CD4-positive, alpha-beta T cell treated with Interleukin-2 at 100 ng/mL for 4 hours (primary cell): ENCODE measurements around the gene BHLHE40.
A peak's percentile ranks its signal among the peaks of the same experiment; 100 is the strongest.

Source experiments
- DNase-seq: peaks from one replicate; pipeline ENCODE4 v3.0.0-alpha.2; 2020; ENCODE audit warnings: low spot score

The BHLHE40 gene

DNA sequence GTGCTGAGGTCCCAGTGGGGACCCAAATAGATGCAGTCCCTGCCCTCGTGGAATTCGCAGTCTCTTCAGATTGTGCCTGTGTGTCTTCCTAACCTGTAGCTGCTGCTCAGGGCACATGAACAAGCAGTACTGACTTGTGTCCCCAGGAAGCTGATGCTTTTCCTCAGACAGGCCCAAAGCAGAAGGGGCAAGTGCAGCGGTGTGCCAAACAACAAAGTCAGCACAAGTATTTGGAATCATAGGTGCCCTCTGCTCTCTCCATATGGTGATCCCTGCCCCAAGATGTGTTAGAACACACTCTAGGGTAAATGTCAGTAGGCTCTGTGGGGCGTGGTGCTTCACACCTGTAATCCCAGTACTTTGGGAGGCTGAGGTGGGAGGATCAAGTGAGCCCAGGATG, 21.9 kb downstream of the BHLHE40 start:
- no peak for DNase-seq

DNA sequence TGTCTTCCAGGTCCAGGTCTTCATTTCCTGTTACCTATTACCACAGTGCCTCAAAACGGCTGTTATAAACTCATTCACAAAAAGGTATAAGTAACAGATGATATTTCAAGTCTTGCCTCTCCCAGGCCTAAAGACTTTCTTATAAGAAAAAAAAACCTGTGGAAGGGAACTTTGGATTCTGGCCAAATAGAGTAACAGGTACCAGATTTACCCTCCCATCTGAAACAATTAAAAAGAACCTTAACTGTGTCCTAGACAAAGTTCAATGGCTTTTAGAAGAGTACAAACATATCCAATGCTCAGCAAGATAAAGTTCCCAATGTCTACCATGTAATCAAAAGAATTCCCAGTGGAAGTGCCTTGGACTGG, 22.6 kb downstream of the BHLHE40 start:
- no peak for DNase-seq

DNA sequence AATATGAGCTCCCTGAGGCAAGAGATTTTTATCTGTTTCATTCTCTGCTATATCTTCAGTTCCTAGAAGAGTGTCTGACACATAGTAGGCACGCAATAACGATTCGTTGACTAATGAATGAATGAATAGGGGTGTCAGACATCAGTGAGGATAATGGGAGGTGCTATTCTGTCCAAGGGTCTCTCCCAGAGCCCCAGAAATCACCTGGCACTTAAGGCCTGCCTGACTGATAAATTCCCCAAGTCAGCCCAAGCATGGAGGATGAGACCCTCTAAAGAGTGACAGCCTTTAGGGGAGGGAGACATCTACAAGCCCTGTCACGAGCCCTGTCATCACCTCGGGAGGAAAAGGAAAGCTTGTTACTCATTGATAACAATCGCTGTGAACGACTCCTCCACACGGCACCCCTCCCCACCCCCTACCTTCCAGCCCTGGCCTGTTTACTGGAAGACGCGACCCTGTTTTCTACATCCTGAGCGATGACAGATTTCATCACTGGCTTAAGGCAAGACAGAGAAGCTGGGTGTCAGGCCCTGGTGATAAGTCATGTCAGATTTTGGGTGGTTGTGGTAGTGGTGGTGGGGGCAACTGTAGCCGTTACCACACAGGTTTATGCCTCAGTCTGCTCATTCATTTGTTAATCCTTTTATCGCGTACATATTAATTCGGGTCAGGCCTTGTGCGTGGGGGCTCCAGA, 23.1 kb downstream of the BHLHE40 start:
- peak; percentile 86 for DNase-seq

DNA sequence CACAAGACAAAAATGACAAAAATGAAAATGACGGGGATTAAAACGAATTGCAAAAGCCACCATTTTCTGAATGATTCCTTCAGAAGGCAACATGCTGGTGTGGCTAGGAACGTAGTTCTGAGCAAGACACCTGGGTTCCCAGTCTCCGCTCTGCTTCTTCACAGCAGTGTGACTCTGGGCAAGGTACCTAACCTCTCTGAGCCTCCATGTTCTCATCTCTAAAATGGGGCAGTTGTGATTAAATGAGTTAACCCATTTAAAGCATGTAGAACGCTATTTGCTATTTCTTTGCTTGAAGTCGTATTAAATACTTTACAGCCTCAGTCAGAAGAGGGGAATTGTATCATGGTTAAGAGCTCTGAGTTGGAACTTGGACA, 23.6 kb downstream of the BHLHE40 start:
- DNase-seq: no peak

DNA sequence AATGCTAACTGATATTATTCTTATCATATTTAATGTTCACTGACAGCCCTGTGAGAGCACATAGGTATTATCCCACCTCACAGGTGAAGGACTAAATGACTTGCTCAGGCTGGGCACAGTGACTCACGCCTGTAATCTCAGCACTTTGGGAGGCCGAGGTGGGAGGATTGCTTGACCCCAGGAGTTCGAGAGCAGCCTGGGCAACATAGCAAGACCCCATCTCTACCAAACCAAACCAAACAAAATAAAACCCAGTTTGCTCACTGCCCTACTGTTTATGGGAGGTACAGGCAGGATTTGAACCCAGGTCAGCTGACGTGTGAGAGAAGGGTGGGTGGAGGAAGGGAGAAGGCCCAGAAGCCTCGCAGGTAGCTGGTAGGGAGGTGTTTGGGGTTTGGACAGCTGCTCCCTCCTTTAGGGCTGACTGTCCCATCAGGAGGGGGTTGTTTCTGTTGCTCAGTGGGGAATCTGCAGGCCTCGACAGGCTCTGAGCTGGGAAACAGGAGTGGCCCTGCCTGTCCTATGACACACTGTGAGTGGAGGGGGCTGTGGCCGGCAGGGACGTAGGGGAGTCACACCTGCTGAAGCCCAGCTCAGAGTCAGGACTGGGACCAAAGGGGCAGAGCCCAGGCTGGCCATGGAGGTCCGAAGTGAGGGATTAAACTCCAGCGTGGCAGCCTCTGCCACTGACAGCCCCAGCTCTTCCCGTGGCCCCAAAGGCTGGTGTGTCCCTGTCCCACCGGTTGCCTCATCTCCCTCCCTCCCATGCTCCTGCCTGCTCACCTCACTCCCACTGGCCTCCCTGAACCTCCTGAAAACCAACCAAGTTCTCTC, 25.3 kb downstream of the BHLHE40 start:
- no peak for DNase-seq

DNA sequence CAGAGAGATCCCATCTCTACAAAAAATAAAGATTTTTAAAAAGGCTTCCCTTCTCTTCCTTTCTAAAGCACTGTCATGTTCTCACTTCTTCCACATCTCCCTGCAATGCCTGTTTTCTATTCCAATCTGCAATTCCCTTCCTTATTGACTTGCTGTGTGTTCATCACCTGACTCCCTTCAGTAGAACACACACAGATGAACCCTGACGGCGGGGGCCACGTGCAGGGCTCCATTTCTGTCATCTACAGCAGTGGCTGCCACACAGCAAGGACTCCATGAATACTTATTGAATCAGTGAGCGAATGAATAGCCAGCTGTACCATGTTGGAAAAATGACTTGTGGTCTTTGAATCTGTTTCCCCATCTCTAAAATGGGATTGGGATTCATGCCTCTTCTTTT, 26.1 kb downstream of the BHLHE40 start:
- DNase-seq: no peak

DNA sequence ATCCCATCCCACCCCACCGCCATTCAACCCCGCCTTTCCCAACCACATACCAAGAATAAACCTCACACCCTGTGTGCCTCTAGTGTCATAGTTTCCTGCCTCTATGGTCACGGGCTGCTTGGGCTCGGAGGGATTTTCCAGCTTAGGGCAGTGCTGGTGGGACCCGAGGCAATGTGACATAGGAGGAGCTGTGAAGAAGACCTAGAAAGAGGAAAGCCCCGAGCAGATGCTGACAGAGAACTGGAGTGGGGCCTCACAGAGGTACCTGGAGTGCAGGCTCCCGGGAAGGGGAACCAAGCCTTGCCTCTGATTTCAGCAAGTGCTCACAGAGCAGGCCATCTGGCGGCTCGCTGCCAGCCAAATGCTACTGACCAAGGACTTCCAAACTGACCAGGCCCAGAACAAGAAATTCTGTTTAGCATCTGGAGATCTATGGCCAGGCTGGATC, 27.5 kb downstream of the BHLHE40 start:
- DNase-seq: peak; percentile 81

DNA sequence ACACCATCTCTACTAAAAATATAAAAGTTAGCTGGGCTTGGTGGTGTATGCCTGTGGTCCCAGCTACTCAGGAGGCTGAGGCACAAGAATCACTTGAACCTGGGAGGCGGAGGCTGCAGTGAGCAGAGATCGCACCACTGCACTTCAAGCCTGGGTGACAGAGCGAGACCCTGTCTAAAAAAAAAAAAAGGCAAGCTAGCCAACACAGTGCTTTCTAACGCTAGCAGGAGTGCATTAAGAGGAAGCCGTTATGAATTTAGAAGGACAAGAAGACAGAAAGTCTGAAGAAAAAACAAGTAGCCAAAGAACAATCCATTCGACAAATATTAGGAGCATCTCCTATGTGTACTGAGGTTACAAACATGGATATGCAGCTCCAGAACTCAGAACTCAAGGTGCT, 28.6 kb downstream of the BHLHE40 start:
- no peak for DNase-seq

DNA sequence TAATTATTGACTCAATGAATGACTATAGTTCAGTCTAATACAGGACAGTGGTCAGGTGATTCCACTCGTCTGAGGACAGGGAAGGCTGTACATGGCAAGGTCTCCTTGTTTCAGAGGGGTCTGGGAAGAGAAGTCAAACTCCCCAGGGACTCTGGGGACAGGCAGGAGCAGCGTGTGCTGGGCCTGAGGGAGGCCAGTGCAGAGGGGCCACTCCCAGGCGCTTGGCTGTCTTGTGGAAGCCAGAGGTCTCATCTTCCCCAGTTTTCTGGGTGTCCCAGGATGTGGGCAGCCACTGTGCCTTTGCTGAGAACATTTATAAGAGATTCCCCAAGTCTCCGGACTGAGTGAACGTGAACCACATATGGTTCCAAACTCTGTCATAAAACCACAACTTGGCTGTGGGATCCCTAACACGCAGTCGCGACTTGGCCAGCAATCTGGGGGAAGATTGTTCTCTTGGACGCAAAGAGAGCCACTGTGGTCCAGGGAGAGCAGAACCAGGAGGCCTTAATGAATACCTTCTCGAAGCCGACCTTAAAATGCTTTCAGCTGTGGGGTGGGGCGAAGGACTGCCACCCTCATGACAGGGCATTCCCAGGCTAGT, 30.4 kb downstream of the BHLHE40 start:
- no peak for DNase-seq

DNA sequence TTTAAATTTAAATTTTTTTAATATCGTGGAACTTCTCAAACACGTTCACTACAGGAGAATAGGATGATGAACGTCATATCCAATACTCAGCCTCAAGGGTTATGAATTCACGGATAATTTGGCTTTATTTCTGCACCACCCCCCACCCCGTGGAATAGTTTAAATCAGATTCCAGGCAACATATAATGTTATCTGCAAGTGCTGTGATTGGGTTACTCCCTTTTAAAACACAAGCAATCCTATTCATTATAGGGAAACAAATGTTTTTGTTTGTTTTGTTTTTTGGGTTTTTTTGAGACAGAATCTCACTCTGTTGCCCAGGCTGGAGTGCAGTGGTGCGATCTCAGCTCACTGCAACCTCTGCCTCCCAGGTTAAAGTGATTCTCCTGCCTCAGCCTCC, 30.9 kb downstream of the BHLHE40 start:
- DNase-seq: no peak

DNA sequence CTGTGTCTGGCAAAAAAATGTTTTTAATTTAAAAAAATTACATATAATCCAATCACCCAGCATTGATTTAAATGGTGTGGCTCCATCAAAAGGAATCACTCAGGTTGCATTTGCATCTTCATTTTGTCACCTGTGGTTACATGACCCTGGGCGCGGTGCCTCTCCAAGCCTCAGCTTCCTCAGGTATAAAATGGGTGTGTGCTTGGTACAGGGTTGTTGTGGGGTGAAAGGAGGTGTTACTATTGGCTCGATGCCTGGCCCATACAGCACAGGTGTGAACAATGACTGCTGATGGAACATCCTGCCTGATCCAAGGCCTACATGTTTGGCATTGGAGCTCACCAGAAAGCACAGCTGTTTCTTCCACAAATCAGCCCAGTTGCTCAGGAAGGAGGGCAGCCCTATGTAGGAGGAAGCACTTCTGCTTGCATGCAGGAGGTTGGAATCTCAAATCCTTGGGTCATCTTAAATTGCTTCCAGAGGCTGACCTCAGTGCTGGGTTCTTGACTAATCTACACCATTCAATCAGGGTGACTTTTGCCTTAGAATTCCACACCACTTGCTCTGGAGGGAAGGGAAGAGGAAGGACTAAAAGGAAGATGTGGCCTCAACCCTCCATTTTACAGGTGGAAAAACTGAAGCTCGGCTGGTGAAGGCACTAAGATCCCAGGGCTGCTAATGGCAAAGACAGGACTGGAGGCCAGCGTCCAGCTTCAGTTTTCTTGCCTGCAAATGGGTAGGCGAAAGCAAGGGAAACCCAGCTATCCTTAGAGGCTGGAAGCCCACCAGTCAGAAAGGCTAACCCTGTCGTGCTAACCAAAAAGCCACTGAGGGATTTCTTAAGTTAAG, 31.7 kb downstream of the BHLHE40 start:
- peak; percentile 51 for DNase-seq

DNA sequence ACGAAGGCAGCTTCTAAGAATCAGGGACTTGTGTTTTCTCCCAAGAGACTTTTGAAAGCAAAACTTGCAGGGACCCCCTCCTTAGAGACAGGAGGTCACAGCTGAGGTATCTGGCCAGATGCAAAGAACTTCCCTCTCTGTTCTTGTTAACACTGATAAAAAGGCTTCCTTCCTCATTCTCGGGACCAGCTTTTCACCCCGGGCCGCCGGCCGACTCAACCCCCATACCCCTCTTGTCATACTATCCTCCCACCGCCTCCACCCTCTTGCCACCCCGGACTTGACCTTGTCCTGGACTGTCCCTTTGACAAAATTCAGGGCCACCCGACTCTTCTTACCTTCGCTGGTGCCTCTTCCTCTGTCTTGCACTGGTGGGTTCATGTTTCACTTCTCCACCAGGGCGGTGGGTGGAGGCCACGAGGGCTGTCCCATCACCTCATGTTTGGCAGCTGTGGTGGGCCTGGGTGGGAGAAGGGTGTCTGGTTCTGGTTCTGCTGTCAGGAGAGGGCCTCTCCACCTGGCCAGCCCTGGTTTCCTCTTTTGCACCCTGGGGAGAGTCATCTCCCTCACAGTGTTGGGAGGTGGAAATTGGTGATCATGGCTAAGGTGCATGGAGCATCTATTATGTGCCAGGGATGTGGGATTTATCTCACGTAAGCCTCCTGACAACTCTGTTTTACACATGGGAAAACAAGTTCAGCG, 32.5 kb downstream of the BHLHE40 start:
- DNase-seq: peak; percentile 46

DNA sequence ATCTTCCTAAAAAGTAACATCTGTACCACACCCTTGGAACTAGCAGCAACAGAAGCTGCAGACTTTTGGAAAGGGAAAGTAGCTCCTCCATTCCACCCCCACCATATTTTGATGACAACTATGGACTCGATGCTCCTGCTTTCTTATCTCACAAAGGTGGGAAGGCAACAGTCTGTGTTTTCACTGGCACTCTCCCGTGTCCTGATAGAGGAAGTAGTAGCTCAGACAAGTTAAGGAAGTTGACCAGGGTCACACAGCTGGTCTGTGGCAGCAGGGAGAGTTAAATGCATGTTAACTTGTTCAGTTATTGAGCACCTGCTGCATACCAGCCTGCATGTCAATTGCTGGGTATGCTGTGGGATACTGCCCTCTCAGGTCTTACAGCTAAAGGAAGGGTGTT, 33.1 kb downstream of the BHLHE40 start:
- no peak for DNase-seq

DNA sequence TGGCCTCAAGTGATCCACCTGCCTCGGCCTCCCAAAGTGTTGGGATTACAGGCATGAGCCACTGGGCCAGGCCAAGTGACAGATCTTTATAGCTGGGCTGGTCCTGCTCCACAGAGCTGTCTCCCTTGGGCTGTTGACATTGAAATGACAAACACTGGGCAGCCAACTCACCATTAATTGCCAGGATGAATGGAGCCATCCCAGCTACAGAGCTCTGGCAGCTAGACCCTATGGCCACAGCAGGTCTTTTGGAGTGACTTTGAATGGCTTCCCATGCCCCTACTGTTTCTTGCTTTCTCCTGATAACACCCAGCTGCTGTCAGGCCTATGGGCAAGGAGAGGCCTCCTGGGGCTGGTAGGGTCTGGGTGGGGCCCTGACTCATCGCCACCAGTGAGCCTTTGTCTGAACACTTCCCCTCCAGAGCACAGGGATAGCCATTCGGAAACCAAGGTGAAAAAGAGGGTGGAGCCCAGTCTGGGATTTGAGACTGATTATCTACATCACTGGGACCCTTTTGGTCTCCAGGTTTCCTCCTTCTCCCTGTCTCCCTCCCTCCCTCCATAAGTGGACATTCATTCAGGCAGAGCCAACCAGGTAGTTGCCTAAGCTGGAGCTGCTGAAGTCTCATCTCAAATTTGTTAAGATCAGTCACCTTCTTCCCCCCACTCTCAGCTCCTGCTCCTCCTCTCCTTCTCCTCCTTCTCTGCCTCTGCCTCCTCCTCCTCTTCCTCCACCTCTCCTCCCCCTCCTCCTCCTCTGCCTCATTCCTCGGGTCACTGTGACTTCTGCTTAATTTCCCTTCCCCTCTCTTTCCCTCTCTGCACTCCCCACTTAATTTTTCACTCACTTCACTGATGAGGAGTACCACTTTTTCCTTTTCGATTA, 34.0 kb downstream of the BHLHE40 start:
- no peak for DNase-seq

DNA sequence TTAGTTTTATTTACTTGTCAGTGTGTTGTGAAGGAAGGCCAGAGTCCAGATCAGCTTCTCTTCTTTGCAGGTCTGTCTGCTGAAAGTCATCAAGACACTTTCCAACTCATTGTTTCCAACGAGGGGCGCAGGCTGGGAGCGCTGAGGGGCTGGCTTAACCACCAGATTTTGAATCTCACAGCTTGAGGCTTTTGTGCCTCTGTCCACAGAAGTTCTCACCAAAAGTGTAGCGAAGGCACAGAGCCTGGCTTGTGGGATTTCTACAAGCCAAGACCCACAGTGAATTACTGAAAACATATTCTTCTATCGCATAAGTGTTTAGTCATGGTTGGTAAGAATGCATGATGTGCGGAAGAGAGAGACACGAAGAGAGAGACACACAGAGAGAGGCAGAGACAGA, 35.2 kb downstream of the BHLHE40 start:
- DNase-seq: no peak

DNA sequence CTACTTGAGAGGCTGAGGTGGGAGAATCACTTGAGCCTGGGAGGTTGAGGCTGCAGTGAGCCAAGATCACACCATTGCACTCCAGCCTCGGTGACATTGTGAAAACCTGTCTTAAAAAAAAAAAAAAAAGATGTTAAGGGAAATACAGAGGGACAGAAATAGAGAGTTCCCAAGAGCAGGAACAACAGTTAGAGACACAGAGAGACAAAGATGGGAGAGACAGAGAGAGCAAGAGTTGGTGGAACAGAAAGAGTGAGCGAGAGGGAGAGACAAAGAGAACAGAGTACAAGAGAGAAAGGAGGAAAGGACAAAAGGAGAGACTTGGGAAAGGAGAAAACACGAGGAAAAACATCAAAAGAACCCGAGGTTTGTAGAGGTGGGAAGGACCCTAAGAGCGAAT, 35.8 kb downstream of the BHLHE40 start:
- DNase-seq: no peak

DNA sequence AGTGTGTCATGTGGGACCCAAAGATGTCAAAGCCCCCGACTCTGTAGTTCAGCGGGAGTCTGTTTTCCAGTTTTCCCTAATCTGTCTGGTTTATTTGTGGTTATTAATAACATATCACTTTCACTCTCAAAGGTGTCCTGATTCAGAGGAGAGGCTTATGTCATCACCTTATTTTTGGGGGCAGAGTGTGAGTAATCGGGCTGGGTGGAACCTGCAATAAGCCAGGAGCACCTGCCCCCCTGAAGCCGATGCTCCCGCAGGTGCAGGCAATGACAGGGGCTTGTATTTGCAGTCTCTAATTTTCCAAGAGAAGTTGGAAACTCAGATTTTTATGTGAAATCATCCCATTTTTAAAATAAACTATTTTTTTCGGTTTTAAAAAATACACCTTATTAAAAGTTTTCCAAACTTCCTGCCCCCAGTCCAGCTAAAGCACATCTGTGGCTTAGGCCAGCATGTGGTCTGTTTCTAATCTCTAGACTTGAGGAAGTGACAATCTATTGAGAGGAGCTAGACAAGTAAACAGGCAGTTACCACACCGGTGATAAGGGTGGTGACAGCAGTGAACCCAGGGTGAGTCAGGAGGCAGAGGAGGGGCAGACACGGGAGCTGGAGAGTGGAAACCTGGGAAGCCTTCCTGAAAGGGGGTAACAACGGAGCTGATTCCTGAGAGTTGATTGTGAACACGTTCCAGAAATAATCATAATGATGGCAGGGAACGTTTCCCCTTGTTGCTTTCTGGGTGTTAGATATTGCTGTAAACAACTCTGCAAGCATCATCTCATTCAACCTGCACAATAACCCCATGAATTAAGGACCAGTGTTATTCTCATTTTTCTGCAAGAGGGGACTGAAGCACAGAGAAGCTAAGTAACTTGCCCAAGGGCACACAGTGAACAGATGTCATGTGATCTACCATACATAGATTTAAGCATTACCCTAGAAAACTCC, 37.2 kb downstream of the BHLHE40 start:
- peak; percentile 76 for DNase-seq

DNA sequence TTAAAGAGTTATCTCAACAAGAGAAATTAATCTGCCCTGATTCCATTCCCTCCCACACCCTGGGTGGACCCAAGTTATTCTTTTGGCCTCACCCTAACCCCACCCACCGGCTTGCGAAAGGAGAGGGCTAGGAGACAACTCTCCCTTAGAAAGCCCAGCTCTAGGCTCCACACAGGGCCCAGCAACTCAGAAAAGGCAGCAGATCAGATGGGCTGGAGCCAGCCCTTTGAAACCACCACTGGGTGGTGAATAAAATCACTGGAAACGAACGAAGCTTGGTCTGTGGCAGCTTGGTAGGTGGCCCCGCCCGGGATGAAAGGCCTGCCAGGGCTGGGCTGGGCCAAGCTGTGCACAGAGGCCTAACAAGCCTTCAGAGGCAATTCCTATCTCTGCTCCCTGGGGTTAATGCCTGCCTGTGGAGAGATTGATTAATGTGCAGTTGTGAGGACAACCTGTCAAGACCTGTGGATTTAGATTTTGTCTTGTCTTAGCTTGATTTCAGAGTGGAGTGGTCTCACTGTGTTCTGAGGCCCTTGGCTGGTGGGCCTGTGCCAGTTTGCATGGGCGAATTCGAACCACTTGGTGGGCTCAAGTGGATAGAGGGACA, 38.8 kb downstream of the BHLHE40 start:
- no peak for DNase-seq
